ENCODE results near the gene ZBTB45.
A peak's percentile ranks its signal among the peaks of the same experiment; 100 is the strongest.

The ZBTB45 gene

GRCh38 chr19:58519355-58520256 is at the start of gene ZBTB45:
Gene ZBTB45, minus strand, starts transcription at chr19:58519810. Its CDS starts 2,137 bp downstream, at chr19:58517673.
- peak; percentile 94 for DNase-seq (ENCODE audit: low spot score)

DNA sequence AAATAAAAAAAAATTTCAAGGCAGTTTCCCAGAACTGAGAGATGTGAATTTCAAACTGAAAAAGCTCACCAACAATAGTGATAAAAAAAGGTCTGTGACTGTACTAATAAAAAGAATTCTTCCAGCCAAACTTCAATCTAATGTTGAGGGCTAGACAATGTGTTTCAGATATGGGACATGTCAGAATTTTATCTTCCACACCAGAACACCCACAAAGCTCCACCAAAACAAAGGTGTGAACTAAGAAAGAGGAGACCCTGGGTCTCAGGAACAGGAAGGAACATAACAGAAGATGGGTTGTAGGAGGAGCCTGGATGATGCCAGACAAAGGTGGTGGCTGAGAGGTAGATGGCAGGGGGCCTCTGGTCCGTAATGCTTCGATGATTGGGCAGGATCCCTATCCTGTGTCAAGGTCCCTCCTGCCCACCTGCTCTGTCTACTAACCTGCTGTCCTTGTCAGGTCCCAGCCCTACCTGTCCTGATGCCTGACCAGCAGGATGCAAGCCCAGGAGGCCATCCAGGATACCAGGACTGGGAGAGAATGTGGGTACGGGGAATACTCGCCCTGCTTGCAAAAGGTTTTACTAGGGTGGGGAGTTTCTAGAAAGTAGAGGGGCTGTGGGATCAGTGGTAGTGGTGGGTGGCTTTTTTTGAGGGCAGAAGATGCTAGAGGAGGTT is 49.0 kb upstream of the ZBTB45 start:
- DNase-seq (ENCODE audit: low spot score): no peak

DNA sequence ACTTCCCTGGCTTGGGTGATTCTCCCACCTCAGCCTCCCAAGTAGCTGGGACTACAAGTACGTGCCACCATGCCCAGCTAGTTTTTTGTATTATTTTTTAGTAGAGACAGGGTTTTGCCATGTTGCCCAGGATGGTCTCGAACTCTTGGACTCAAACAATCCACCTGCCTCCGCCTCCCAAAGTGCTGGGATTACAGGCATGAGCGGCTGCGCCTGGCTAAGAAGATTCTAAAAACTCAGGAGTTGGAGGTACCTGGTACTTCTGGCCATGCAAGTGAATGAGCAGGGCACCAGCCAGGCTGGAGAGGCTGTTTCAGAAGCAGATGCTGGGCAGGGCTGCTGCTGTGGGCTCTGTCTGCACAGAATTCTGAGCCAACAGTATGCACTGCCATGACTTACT is 47.4 kb upstream of the ZBTB45 start:
- DNase-seq (ENCODE audit: low spot score): no peak

DNA sequence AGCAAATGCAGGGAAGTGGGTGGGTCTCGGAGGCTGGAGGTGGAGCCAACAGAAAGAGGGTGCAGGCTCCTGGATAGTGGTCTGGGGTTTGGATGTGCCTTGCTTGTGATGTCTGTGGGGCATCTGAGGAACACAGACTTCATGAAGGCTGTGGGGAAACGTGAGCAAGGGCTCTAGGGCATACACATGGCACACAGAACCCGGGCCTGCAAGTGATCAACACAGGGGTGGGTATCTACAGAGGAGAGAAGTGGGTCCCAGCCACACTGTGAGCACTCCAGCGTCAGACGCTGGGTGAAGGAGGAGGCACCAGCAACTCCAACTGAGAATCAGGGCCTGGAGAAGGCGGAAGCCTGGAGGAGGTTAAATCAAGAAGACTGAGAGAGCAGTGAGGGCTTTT is 44.2 kb upstream of the ZBTB45 start:
- DNase-seq (ENCODE audit: low spot score): no peak

- no peak for DNase-seq (ENCODE audit: low spot score)
Observed at GRCh38 chr19:58563034-58563573, 43.5 kb upstream of the ZBTB45 start.

GRCh38 chr19:58562122-58563033 is 42.8 kb upstream of the ZBTB45 start:
- DNase-seq (ENCODE audit: low spot score): no peak

DNA sequence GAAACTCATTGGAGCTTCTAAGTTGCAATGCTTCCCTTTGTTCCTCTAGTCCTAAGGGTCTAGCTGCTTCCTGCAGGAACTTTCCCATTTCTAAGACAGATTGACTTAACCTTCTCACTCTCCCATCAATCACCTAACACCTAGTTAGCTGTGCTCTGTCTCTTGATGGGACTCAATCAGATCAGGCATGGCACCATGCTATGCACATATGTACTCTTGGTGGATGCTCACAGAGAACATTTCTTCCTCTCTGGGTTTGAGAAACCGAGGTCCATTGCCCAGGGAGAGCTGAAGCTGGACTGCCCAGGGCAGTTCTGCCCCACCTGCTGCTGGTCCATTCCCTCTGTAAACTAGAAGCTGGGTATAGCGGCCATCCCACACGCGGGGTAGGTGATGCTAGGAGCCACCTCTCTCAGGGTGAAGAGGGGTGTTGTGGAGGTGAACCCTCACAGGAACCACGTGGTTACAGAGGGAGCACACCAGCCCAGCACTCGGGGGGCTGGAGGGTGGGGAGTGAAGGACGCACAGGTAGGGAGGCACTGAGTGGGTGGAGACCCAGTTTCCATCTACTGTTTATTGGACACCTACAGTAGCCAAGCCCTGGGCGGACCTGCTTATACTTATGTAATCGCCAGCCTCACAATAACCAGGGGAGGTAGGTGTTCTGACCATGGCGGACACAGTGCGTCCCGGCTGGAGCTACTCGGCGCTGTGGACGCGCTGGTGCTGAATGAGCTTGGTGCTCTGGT is 41.9 kb upstream of the ZBTB45 start:
- no peak for DNase-seq (ENCODE audit: low spot score)

DNA sequence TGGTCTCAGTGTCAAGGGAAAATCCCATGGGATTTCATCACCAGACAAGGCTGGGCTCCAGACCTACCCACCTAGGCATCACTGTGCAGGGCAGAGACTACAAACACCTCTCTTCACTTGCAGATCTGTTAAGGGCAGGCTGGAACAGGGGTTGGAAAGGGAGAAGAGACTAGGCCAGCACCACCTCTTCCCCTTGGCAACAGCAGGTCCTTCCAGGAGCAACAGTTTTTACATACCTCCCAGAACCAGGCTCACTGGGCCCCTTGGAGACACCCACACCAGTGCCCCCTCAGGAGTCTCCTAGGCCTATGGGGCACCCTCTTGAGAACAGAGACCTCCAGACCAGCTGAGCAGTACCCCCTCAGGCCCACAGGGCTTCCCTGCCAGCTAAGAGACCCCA is 41.3 kb upstream of the ZBTB45 start:
- DNase-seq (ENCODE audit: low spot score): no peak

- DNase-seq (ENCODE audit: low spot score): no peak
Observed at GRCh38 chr19:58560007-58560887, 40.6 kb upstream of the ZBTB45 start.

DNA sequence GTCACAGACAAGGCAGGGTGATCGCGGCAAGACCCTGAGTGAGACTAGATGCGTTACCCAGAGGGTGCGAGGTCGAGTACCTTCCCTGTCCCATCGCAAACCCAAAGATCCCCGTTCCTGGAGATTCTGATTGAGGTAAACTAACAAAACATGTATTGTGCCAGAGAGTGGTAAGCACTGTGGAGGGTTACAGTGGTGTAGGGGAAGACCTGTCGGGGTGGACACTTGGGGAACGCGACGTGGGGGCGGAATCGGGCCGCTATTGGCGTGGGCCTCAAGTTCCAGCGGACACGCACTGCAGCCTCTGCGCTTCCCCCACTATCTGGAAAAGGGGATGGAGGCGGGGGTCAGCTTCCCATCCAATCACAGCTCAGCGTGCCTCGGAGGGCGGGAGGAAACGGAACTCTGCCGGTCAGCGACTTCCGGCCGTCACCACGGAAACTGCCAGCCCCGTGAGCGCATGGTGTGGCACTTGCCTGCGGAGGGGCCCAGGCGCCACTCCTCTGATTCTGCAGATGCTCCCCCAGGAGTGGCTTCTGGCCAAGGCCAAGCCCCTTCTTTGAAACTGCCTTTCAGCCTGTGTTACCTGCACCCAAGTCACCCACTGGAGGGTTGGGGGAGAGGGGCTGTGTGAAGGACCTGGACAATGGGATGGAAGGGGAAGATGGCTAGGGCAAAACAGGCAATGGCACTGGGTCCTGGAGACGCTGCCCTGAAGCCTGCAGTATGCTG is 39.8 kb upstream of the ZBTB45 start:
- DNase-seq (ENCODE audit: low spot score): peak; percentile 92

GRCh38 chr19:58558623-58559274 is 39.1 kb upstream of the ZBTB45 start:
- peak; percentile 98 for DNase-seq (ENCODE audit: low spot score)

DNA sequence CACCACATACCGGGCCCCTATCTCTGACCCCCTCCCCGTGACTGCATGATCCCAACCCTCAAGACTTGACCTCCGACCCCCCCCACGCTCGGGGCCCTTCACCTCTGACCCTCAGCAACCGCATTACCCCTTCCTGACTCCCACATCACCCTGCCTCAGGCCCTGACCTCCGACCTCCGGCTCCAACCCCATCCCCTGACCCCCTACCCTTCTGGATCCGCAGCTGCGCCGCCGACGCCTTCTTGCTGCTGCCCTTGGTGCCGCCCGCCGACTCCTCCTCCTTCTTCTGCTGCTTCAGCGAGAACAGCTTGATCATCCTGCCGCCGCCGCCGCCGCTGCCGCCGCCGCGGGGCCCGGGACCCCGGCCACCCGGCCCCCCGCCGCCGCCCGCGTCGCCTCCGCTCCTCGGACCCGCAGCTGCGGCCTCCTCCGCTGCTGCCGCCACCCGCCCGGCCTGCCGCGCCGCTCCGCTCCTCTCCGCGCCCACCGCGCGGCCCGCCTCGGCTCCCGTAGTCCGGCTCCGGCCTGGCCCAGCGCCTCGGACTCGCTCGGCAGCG is 38.5 kb upstream of the ZBTB45 start, which contains the start of gene UBE2M:
UBE2M (minus strand) TSS at position 546 of the 557 bp plus-strand sequence; CDS start at position 316, 230 bp downstream.
- DNase-seq (ENCODE audit: low spot score): no peak

DNA sequence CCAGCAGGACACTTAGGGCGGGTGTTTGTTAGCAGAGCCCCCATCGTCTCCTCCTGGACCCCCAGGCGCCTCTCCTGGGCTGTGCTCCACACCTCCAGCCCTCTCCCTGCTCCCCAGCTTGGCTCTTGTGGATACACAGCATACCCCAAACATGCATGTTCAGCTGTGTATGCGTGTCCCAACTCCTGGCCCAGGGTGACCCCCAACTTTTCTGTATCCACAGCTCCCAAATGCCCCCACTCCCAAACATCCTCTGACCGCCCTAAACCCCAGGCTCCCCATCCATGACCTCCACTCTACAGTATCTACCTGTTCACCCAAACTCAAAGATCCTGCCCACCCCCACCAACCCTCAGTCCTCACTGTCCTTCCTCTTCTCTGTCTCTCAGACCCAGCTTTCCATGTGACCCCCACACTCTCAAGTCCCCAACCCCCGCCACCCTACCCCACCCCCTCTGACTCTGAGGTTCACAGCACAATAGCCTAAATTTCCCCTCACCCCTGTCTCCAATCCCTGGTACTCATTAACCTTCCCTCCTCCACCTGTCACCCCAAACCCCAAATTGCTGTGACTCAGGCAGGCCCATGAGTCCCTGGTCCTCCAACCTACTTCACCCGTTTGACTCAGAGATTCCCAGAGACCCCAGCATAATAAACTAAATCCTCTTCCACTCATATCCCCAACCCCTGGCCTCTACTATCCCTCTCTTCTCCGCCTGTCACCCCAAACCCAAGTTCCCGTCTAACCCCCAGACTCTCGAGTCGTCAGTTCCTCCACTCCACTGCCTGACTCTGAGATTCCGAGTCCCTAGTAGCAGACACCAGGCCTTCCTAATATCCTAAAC is 37.8 kb upstream of the ZBTB45 start:
- DNase-seq (ENCODE audit: low spot score): no peak

GRCh38 chr19:58556622-58557220 is 37.1 kb upstream of the ZBTB45 start:
- DNase-seq (ENCODE audit: low spot score): no peak

DNA sequence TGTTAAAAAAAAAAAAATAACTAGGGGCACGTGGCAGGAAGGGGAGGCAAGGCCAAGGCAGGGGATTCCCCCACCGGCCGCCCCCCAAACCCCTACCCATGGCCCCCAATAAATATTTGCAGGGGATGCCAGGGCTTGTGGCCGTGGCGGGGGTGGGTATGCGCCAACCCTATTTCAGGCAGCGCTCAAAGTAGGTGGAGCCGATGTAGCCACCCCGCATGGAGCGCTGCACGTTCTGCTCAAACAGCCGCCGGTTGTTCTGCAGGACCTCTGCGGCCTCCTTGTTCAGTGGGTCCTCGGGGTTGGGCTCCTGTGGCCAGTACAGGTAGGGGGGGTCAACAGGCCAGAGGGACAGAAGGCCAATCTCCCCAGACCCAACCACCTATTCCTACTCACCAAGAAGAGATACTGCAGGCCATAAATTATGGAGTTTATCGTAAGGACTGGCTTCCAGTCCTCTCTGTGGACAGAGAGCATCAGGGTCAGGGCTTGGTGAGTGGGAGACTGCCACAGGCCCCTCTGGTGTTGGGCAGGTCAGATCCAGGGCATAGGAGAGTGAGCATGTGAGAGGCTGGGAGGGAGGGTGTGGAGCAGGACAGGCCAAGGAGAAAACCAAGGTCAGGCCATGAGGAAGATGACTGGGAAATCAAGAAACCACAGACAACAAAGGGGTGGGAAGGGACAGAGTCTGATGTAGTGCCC is 36.5 kb upstream of the ZBTB45 start:
- DNase-seq (ENCODE audit: low spot score): no peak

DNA sequence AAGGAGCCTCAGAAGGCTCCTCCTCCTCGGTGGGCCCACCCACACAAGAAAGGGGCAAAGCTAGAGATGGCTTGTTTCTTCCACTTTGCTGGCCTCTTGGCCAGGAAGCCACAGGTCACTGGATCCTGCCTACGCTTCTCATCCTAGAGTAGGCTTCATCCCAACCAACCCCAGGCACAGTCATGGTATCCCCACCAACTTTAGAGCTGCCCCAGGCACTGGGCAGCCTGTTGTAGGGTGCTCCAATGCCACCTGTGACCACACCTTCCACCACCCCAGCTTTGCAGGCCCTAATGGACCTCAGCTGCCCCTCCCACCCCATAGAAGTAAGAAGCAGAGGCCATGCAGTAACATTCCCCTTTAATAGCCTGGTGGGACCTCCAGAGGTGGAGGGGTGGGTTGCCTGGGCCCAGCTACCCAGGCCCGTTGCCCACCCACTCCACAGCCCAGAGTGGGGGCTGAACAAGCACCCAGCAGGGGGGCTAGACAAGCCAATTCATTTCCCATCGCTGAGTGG is 35.8 kb upstream of the ZBTB45 start:
- no peak for DNase-seq (ENCODE audit: low spot score)
